NK-92 treated with Interleukin-12 subunit alpha and Interleukin-12 subunit beta, amount 100 ng/mL, for 24 hours (cell line): Measurements from ENCODE around the gene IRF2BP2.

Source experiments
- DNase-seq: peaks from one replicate; lab custom pipeline; 2025; lab: John Stamatoyannopoulos, UW

The IRF2BP2 gene

DNA sequence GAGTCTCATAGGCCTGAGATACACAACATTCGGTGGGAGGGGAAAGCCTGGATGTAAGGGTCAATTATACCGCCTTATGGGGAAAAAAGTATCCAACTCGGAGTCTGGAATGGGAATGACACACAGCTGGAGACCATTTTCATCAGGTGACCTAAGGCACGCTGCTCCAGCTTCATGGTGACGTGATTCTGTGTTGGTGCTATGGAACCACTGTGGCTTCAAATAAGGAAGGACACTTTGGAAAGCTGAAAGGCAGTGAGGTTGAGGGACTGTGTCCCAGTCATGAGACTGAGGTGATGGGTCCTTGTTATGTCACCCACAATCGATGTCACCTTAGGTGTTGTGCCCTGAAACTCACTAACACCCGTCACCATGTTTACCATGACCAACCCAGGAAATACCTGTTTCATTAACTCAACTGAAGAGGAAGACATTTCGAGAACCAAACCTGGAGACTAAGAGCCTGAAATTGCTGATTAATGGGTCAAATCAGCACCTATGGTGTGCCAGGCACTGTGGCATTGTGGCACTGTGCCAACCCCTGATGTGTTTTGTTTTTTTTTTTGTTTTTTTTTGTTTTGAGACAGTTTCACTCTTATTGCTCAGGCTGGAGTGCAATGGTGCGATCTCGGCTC, 54.5 kb downstream of the IRF2BP2 start:
- no peak for DNase-seq

DNA sequence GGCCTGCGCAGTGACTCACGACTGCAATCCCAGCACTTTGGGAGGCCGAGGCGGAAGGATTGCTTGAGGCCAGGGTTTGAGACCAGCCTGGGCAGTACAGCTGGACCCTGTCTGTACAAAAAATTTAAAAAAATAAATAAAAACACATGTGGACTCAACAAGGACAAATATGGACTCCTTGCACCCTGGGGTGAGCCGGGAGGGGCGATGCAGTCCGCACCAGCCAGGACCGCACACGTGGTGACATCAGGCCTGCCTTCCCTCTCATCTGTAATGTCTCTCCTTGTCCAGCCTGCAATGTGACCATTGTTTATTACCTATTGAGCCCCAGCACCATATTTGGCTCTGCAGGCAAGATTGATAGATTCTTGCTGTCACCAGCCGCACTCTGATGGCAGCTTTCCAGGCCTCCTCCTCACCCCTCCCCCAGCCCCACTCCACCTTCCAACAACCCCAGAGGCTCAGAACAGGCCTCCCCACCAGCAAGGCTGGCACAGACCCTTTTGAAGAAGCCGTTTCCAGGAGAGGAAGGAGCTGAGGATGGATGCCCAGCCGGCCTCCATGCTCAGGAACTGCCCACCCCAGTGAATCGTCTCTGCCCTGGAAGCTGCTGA, 55.2 kb downstream of the IRF2BP2 start:
- DNase-seq = no peak
